HG03354 (cell line): ENCODE measurements around the gene FSD1.
"Not testable (repeated sequence)": the region's sequence is repeated elsewhere in the genome, so short reads cannot be mapped to it uniquely, and the experiment has no call there.

Experiments
- ATAC-seq: cut with Tn5 transposase; IDR thresholded peaks from one replicate; pipeline ENCODE4 v1.9.1; 2021; ENCODE audit warnings: mild to moderate bottlenecking; ENCODE audit not compliant: unreplicated experiment, poor library complexity, severe bottlenecking

FSD1 gene

GRCh38 chr19:4313847-4314490 lies 9.6 kb downstream of the FSD1 start:
- no peak for ATAC-seq

GRCh38 chr19:4316956-4317355 lies 12.6 kb downstream of the FSD1 start:
- no peak for ATAC-seq

- no peak for ATAC-seq
These were observed 14.1 kb downstream of the FSD1 start for GRCh38 chr19:4318460-4318859.

- no peak for ATAC-seq
These were observed 14.8 kb downstream of the FSD1 start for GRCh38 chr19:4319067-4319718.

- no peak for ATAC-seq
These were observed 16.0 kb downstream of the FSD1 start for GRCh38 chr19:4320419-4320818.

GRCh38 chr19:4322942-4323665 lies 18.7 kb downstream of the FSD1 start:
- ATAC-seq = no peak

GRCh38 chr19:4323692-4324091 lies 19.3 kb downstream of the FSD1 start:
- ATAC-seq = no peak

GRCh38 chr19:4324228-4324627 lies 19.8 kb downstream of the FSD1 start:
- ATAC-seq = no peak

GRCh38 chr19:4326215-4326836 lies 21.9 kb downstream of the FSD1 start:
- no peak for ATAC-seq

- ATAC-seq = no peak
These were observed 22.4 kb downstream of the FSD1 start for GRCh38 chr19:4326837-4327251.

- ATAC-seq = no peak
These were observed 23.0 kb downstream of the FSD1 start for GRCh38 chr19:4327252-4327876.

GRCh38 chr19:4327877-4328242 lies 23.5 kb downstream of the FSD1 start:
- peak; percentile 8 for ATAC-seq

GRCh38 chr19:4328243-4328990 lies 24.0 kb downstream of the FSD1 start:
- peak; percentile 81 for ATAC-seq

GRCh38 chr19:4328991-4329681 lies 24.7 kb downstream of the FSD1 start:
- not testable (repeated sequence) for ATAC-seq

GRCh38 chr19:4329858-4330257 lies 25.5 kb downstream of the FSD1 start:
- ATAC-seq = no peak

GRCh38 chr19:4334929-4335570 lies 30.7 kb downstream of the FSD1 start:
- ATAC-seq = no peak

GRCh38 chr19:4337906-4338440 lies 33.6 kb downstream of the FSD1 start:
- no peak for ATAC-seq
